Activated CD8-positive, alpha-beta T cell treated with anti-CD3 and anti-CD28 coated beads, Interleukin-2, amount 10 ng/mL, durations not matched to agents 7 days and 5 days (primary cell): ENCODE results near the gene CTCFL. TPM values are rescaled to one million over a fixed set of nuclear protein-coding genes. Genes with fewer than 3 reads are reported as not detected.

Experiments
- ATAC-seq: fragments of 150-1000 bp; cut with Tn5 transposase; one replicate; pipeline ENCODE4 v1.10.0; 2021; ENCODE audit warnings: moderate library complexity
- CTCF ChIA-PET: fragments of 350-600 bp; sonication (Branson Sonifier 250); formaldehyde crosslinking; loops from one replicate; lab custom pipeline; 2021; ENCODE audit warnings: antibody characterized with exemption; lab: Charles Lee
- POLR2A ChIA-PET: fragments of 350-600 bp; sonication (Branson Sonifier 250); formaldehyde crosslinking; loops from one replicate; lab custom pipeline; 2021; ENCODE audit warnings: antibody characterized with exemption; lab: Charles Lee
- DNase-seq: peaks from one replicate; pipeline ENCODE4 v3.0.0-alpha.2; 2020
- H3K27ac Mint-ChIP-seq: one replicate; pipeline ENCODE4 v1.8.0; 2021; ENCODE audit warnings: mild to moderate bottlenecking, mixed read lengths
- H3K27me3 Mint-ChIP-seq: one replicate; pipeline ENCODE4 v1.8.0; 2021; ENCODE audit warnings: low read depth, mixed read lengths
- H3K36me3 Mint-ChIP-seq: one replicate; pipeline ENCODE4 v1.8.0; 2021; ENCODE audit warnings: low read depth, mixed read lengths
- H3K4me1 Mint-ChIP-seq: one replicate; pipeline ENCODE4 v1.8.0; 2021; ENCODE audit warnings: low read depth, mixed read lengths
- H3K4me3 Mint-ChIP-seq: one replicate; pipeline ENCODE4 v1.8.0; 2021; ENCODE audit warnings: mild to moderate bottlenecking, mixed read lengths
- H3K9me3 Mint-ChIP-seq: one replicate; pipeline ENCODE4 v1.8.0; 2022; ENCODE audit warnings: mixed read lengths; ENCODE audit not compliant: insufficient read depth
- total RNA-seq, 2 experiments: library from RNA; stranded (reverse); gene quantifications; one replicate each; pipeline ENCODE4 v1.2.3, GENCODE V29; 2021

CTCFL gene
- total RNA-seq, 2 experiments from 2014 or later: not detected

DNA sequence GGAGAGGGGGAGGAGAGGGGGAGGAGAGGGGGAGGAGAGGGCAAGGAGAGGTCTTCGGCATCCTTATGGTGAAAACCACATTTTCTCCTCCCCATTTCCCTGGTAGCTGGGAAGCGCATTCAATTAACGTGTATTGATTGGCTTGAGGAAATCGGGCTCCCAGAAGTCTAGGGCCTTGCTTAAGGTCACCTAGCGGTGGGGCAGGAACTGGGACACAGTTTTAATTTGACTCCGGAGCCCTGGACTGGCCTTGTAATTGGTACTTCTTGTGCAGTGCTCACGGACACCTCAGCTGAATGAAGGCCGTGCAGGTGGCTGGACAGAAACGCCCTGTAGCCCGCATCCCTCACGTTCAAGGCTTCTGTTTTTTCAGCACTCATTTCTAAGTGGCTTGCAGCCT lies 42.8 kb downstream of the CTCFL start:
- DNase-seq (no peak), ATAC-seq (no peak)
- Mint-ChIP-seq H3K9me3 (no peaks in the 10 kb centered on the region), H3K27ac (no peak overlapping the region), H3K4me3 (no peak overlapping the region), H3K4me1 (peaks cover 9% of the 10 kb centered on the region), H3K27me3 (peaks cover 25% of the 10 kb centered on the region), H3K36me3 (no peaks in the 10 kb centered on the region)
- ChIA-PET CTCF (no interaction called here), POLR2A (no interaction called here)

DNA sequence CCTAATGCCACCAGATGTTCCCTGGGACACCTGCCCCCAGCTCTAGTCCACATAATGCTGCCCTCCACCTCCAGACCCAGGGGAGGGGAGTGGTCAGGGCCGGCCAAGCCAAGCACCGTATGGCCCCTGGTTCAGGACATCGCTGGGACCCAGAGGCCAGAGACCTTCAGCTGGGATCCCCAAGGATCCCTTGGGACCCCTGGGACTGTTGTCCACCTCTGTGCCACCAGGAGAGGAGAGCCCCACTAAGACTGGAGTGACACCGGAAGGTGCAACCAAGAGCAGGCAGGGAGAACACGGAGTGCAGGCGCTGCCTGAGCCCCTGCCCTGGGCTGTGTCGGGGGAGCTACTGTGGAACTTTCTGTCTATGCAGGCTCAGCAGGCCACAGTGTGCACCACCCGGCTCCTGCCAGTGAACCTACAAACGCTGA lies 43.6 kb downstream of the CTCFL start:
- Mint-ChIP-seq H3K4me1 (peaks cover 11% of the 10 kb centered on the region), H3K27ac (peak overlapping the region; percentile 34), H3K9me3 (no peaks in the 10 kb centered on the region), H3K4me3 (no peak overlapping the region), H3K36me3 (no peaks in the 10 kb centered on the region), H3K27me3 (peaks cover 21% of the 10 kb centered on the region)
- no peak for ATAC-seq
- ChIA-PET POLR2A (no interaction called here), CTCF (no interaction called here)
- no peak for DNase-seq

- DNase-seq (no peak), ATAC-seq (peak; percentile 11)
- CTCF ChIA-PET: no interaction called here
- Mint-ChIP-seq H3K27ac (no peak overlapping the region), H3K4me3 (no peak overlapping the region), H3K9me3 (no peaks in the 10 kb centered on the region), H3K36me3 (no peaks in the 10 kb centered on the region), H3K27me3 (peaks cover 16% of the 10 kb centered on the region), H3K4me1 (peaks cover 18% of the 10 kb centered on the region)
- POLR2A ChIA-PET: no interaction called here
Observed at GRCh38 chr20:57480444-57481160, 44.3 kb downstream of the CTCFL start.

- no peak overlapping the region for H3K4me3 Mint-ChIP-seq
- H3K27ac Mint-ChIP-seq: no peak overlapping the region
- no peak for ATAC-seq
- ChIA-PET CTCF (no interaction called here), POLR2A (no interaction called here)
- peaks cover 30% of the 10 kb centered on the region for H3K4me1 Mint-ChIP-seq
- no peaks in the 10 kb centered on the region for H3K36me3 Mint-ChIP-seq
- H3K9me3 Mint-ChIP-seq: no peaks in the 10 kb centered on the region
- peaks cover 13% of the 10 kb centered on the region for H3K27me3 Mint-ChIP-seq
- DNase-seq: no peak
Observed at GRCh38 chr20:57479196-57479595, 45.7 kb downstream of the CTCFL start.

DNA sequence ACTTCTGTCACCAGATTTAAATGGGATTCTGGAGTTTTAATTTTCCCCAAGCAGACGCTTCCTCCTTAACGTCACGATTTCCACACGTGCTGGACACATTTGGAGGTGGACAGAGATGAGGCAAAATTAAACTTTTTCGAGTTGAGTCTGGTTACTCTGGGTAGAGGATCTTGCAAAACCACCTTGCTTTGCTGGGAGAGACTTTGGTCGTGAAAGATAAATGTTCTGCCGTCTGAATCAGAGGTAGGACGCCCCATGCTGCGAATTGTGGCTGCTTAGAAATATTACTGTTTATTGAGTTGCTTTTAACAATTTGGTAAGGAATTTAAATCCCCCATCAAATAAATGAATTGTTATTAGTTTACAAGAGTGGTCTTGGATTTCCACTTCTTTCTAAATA lies 46.8 kb downstream of the CTCFL start:
- POLR2A ChIA-PET: no interaction called here

GRCh38 chr20:57476641-57477461 lies 48.1 kb downstream of the CTCFL start:
- no peak for ATAC-seq
- CTCF ChIA-PET: interaction anchor here (2.0 kb wide), 1 partner anchor 19 kb away, joined by 6 read pairs; no protein-coding TSS in a partner anchor
- POLR2A ChIA-PET: no interaction called here

More for the DNA sequence above, 46.8 kb downstream of the CTCFL start:
- H3K9me3 Mint-ChIP-seq: no peaks in the 10 kb centered on the region
- H3K27me3 Mint-ChIP-seq: peaks cover 11% of the 10 kb centered on the region
- no peak for ATAC-seq
- H3K4me1 Mint-ChIP-seq: peaks cover 41% of the 10 kb centered on the region
- H3K4me3 Mint-ChIP-seq: no peak overlapping the region
- no peaks in the 10 kb centered on the region for H3K36me3 Mint-ChIP-seq
- CTCF ChIA-PET: interaction anchor here (2.0 kb wide), 1 partner anchor 18 kb away, joined by 6 read pairs; no protein-coding TSS in a partner anchor
- no peak overlapping the region for H3K27ac Mint-ChIP-seq
- DNase-seq: no peak

GRCh38 chr20:57476084-57476526 lies 48.8 kb downstream of the CTCFL start:
- Mint-ChIP-seq H3K27ac (no peak overlapping the region), H3K4me3 (no peak overlapping the region), H3K27me3 (peaks cover 9% of the 10 kb centered on the region), H3K36me3 (no peaks in the 10 kb centered on the region), H3K9me3 (no peaks in the 10 kb centered on the region), H3K4me1 (peaks cover 39% of the 10 kb centered on the region)
- ChIA-PET CTCF (no interaction called here), POLR2A (no interaction called here)
- DNase-seq (no peak), ATAC-seq (peak; percentile 29)

More at GRCh38 chr20:57476641-57477461, 48.1 kb downstream of the CTCFL start:
- DNase-seq: no peak
- Mint-ChIP-seq H3K36me3 (no peaks in the 10 kb centered on the region), H3K27ac (no peak overlapping the region), H3K9me3 (no peaks in the 10 kb centered on the region), H3K27me3 (peaks cover 9% of the 10 kb centered on the region), H3K4me3 (no peak overlapping the region), H3K4me1 (peaks cover 43% of the 10 kb centered on the region)

GRCh38 chr20:57475388-57476083 lies 49.4 kb downstream of the CTCFL start:
- no peak for ATAC-seq

DNA sequence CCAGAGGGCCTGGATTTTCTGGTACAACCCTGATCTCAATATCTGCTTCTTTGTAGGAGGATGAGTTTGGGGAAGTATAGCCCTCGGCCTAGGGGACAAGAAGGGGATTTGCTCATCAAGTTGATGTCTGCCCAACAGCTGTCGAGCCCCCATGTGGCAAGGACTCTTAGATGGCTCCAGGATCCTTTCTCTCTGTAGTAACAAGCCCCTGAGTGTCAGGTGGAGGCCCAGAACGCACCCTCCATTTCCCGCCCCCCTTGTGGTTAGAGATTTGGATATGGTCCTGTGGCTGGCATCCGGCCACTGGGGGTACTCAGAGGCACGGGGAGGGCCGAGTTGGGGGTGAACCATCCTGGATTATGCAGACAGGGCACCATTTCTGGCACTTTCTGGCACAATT lies 50.1 kb downstream of the CTCFL start:
- H3K27me3 Mint-ChIP-seq: peaks cover 9% of the 10 kb centered on the region

More at GRCh38 chr20:57475388-57476083, 49.4 kb downstream of the CTCFL start:
- Mint-ChIP-seq H3K9me3 (no peaks in the 10 kb centered on the region), H3K4me3 (no peak overlapping the region), H3K27ac (no peak overlapping the region), H3K27me3 (peaks cover 9% of the 10 kb centered on the region), H3K36me3 (no peaks in the 10 kb centered on the region), H3K4me1 (peaks cover 36% of the 10 kb centered on the region)
- POLR2A ChIA-PET: no interaction called here
- DNase-seq: no peak
- CTCF ChIA-PET: interaction anchor here (0.9 kb wide), 1 partner anchor 74 kb away, joined by 3 read pairs; no protein-coding TSS in a partner anchor

DNA sequence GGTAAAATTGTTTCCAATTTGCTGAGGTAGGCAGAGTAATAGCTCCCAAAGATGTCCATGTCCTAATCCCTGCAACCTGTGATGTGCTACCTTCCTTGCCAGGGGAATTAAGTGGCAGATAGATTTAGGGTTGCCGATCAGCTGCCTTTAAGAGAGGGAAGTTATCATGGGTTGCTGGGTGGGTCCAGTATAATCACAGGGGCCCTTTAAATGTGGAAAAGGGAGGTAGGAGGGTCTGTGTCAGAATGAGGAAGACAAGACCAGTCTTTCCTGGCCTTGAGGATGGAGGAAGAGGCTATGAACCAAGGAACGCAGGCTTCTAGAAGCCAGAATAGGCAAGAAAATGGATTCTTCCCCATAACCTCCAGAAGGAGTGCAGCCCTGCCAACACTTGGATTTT lies 50.7 kb downstream of the CTCFL start:
- Mint-ChIP-seq H3K9me3 (no peaks in the 10 kb centered on the region), H3K27ac (no peak overlapping the region), H3K4me1 (peaks cover 36% of the 10 kb centered on the region), H3K36me3 (no peaks in the 10 kb centered on the region), H3K4me3 (no peak overlapping the region), H3K27me3 (peaks cover 8% of the 10 kb centered on the region)
- DNase-seq (no peak), ATAC-seq (no peak)
- POLR2A ChIA-PET: interaction anchor here (1.4 kb wide), 1 partner anchor 82 kb away, joined by 4 read pairs; no protein-coding TSS in a partner anchor
- CTCF ChIA-PET: interaction anchor here (0.6 to 2.9 kb wide), 6 partner anchors 22 to 999 kb away, joined by 3 to 17 read pairs (median 6); no protein-coding TSS in a partner anchor

More for the DNA sequence above, 50.1 kb downstream of the CTCFL start:
- Mint-ChIP-seq H3K27ac (no peak overlapping the region), H3K9me3 (no peaks in the 10 kb centered on the region), H3K4me1 (peaks cover 36% of the 10 kb centered on the region), H3K4me3 (no peak overlapping the region), H3K36me3 (no peaks in the 10 kb centered on the region)
- POLR2A ChIA-PET: no interaction called here
- CTCF ChIA-PET: interaction anchor here (0.9 to 2.9 kb wide), 4 partner anchors 42 to 93 kb away, joined by 3 to 17 read pairs (median 5); no protein-coding TSS in a partner anchor
- ATAC-seq: no peak
- DNase-seq: no peak
